PFSK-1 (cell line): ENCODE results near the gene DPM2.

ENCODE experiments used
- FOXP2 ChIP-seq: optimal IDR thresholded peaks from 2 replicates; pipeline ENCODE3; 2011; ENCODE audit warnings: borderline replicate concordance, control low read depth, inconsistent platforms; ENCODE audit not compliant: insufficient read depth; ENCODE audit errors: extremely low read length, extremely low read depth
- POLR2AphosphoS5 ChIP-seq: IDR thresholded peaks from 2 replicates; pipeline ENCODE4 v1.6.1; 2012; ENCODE audit warnings: low read depth, mild to moderate bottlenecking, control low read depth, low read length, moderate library complexity
- SIN3A ChIP-seq: IDR thresholded peaks from 2 replicates; pipeline ENCODE4 v1.6.1; 2012; ENCODE audit warnings: mild to moderate bottlenecking, low read length, moderate library complexity, borderline replicate concordance; ENCODE audit not compliant: insufficient read depth
- TAF1 ChIP-seq: IDR thresholded peaks from 2 replicates; pipeline ENCODE4 v1.6.1; 2012; ENCODE audit warnings: low read length, control low read depth, borderline replicate concordance; ENCODE audit not compliant: insufficient read depth
- TF ChIP-seq, protein P1 (sequence below), 2 experiments: IDR thresholded peaks; 2 replicates each; pipeline versions ENCODE4 v1.6.1 to v1.8.0; 2011 to 2012; ENCODE audit warnings: low read depth in 2 of 2, low read length in 2 of 2, control low read depth in 1 of 2, inconsistent platforms in 1 of 2, mild to moderate bottlenecking in 1 of 2, moderate library complexity in 1 of 2; ENCODE audit not compliant: insufficient read depth in 1 of 2

DPM2 gene

DNA sequence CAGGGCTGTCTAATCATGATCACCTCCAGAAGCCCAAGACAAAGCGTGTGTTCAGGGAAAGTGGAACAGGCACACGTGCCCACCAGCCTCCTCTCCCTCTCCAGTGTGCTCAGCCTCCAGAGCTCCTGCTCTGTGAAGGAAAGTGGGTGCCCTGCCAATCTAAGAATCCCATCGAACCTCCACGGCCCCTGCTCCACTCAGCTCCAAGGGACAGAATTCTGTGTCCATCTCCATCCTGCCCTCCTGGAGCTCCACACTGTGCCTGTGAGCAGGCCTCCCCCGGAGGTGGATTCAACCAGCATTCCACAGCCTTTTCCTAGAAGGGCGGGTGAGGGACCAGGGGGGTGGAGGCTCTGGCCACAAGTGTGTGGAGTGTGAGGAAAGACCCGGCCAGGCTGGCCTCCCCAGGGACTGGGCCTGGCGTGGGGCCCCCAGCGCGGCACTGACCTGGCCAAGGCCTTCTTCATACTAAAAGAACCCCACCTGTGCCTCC lies 37.2 kb upstream of the DPM2 start:
- TF ChIP-seq, protein P1, sequence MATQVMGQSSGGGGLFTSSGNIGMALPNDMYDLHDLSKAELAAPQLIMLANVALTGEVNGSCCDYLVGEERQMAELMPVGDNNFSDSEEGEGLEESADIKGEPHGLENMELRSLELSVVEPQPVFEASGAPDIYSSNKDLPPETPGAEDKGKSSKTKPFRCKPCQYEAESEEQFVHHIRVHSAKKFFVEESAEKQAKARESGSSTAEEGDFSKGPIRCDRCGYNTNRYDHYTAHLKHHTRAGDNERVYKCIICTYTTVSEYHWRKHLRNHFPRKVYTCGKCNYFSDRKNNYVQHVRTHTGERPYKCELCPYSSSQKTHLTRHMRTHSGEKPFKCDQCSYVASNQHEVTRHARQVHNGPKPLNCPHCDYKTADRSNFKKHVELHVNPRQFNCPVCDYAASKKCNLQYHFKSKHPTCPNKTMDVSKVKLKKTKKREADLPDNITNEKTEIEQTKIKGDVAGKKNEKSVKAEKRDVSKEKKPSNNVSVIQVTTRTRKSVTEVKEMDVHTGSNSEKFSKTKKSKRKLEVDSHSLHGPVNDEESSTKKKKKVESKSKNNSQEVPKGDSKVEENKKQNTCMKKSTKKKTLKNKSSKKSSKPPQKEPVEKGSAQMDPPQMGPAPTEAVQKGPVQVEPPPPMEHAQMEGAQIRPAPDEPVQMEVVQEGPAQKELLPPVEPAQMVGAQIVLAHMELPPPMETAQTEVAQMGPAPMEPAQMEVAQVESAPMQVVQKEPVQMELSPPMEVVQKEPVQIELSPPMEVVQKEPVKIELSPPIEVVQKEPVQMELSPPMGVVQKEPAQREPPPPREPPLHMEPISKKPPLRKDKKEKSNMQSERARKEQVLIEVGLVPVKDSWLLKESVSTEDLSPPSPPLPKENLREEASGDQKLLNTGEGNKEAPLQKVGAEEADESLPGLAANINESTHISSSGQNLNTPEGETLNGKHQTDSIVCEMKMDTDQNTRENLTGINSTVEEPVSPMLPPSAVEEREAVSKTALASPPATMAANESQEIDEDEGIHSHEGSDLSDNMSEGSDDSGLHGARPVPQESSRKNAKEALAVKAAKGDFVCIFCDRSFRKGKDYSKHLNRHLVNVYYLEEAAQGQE (IDR thresholded peaks at IDR 0.05; ENCODE audit: insufficient read depth in 1 of 2, low read depth in 2 of 2, low read length in 2 of 2), result no peak
- TF ChIP-seq FOXP2 (no peak), SIN3A (no peak), POLR2AphosphoS5 (no peak), TAF1 (no peak)

DNA sequence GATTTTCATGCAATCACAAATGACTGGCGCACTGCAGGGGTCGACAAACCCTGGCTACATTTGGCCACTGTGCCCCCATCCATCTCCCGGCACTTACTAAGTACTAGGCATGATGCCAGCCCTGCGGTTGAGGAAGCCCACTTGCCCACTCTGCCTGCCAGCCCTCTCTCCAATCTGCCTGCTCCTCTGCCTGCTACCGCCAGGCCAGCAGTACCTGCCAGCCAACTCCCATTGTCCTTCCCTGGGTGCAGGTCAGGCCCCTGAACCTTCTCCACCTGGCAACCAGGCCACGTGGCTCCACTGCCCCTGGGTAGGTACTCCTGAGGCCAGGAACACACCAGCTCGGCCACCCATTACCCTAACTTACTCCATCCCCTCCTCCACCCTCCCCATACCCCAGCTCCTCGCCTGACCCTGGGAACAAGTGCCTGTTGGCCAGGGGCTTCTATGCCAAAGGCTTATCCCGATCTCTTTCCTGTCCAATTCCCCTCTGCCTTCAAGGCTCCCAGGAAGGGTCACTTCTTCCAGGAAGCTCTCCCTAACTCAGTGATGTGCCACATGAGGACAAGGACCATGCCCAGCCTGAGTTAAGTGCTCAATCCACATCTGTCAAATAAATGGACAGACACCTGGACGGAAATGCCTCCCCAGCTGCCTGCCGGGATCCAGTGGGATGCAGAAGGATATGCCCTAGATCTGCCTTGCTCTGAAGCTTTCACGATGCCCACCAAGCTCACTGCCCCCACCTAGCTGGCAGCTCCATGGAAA lies 36.5 kb upstream of the DPM2 start:
- TF ChIP-seq SIN3A (no peak), POLR2AphosphoS5 (no peak)
- TF ChIP-seq, protein P1 (IDR thresholded peaks at IDR 0.05; ENCODE audit: insufficient read depth in 1 of 2, low read depth in 2 of 2, low read length in 2 of 2), result no peak

DNA sequence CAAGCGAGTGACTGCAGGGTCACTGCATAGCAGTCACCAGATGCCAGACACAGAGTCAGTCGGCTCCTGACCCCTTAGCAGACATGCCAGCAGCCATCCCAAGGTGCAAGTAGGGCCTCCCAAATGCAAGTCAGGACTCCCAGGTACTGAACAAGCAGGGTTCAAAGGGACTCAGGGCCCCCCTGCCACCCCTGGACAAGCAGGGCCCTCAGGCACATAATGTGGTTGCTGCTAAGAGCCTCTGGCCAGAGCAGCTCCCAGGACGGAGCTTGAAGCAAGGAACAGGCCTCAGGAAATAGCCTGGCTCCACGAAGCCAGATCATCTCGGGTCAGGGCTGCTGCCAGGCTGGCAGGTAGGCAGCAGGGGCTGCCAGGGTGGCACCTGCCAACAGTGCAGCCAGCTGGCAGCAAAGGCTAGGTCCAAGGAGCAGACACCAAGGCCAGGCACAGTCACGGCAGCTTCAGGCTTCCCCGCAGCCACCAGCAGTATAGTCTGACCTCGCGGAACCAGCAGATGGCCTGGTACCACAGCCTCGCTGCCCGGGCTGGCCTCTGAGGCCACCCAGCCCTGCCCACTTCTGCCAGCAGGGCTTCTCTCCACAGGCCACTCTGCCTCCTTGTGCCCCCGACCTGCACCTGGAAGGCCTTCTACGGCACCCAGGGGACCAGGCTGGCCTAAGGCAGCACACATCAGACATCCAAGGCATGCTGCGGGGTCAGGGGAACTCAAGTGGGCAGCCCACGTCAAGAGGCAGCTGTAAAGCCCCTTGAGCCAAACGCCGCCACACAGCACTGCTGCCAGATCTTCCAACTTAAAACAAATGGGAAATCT lies 35.7 kb upstream of the DPM2 start:
- TF ChIP-seq TAF1 (no peak), POLR2AphosphoS5 (no peak), SIN3A (no peak), FOXP2 (no peak)
- TF ChIP-seq, protein P1 (IDR thresholded peaks at IDR 0.05; ENCODE audit: insufficient read depth in 1 of 2, low read depth in 2 of 2, low read length in 2 of 2), result no peak

DNA sequence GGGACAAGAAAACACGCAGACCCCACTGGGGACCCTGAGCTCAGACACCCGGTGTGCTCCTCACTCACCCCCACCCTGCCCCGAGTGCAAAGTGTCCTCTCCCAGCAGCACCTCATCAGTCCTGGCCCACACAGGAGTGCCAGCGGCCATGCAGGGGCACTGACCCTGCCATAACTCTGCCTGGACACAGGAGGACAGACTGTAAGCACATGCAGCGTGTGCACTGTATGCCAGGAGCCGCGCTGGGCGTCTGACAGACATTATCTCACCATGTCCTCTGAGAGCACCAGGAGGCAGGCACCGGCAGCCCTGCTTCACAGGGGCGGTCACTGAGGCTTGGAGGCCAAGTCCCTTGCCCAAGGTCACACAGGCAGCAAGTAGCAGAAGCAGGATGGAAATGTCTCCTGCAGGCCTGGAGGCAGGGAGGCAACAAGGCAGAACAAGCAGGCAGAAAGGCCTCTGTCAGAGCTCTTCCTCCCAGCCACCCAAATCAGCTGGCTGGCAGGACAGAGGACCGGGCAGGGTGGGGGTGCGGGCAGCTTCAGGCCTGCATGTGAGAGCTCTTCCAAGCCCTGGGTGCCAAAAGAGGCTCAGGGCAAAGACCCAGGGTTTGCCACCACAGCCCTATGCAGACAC lies 34.7 kb upstream of the DPM2 start:
- TF ChIP-seq TAF1 (no peak), POLR2AphosphoS5 (no peak), SIN3A (no peak), FOXP2 (no peak)
- TF ChIP-seq, protein P1 (IDR thresholded peaks at IDR 0.05; ENCODE audit: insufficient read depth in 1 of 2, low read depth in 2 of 2, low read length in 2 of 2), result no peak
